Activated CD8-positive, alpha-beta memory T cell treated with anti-CD3 and anti-CD28 coated beads, Interleukin-2, amount 50 U/mL, for 1 hour (primary cell): ENCODE measurements around the gene NCAPH2.
"Not testable (repeated sequence)": the region's sequence is repeated elsewhere in the genome, so short reads cannot be mapped to it uniquely, and the experiment has no call there.

Experiments used
- DNase-seq: peaks from one replicate; pipeline ENCODE4 v3.0.0-alpha.2; 2020; ENCODE audit errors: extremely low read depth

Gene NCAPH2

DNA sequence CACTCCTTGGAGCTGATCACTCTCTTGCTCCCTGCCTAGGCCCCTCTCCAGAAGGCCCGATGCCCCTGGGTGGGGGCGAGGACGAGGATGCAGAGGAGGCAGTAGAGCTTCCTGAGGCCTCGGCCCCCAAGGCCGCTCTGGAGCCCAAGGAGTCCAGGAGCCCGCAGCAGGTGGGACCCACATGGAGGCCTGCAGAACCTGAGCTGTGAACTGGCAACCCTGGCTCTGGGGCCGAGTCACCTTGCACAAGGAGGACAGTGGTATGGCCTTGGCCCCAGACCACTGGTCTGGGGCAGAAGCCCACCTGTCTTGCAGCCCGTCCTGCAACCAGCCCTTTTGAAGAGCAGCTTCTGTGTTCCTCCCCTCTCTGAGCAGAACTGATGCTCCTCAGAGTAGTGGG, 11.1 kb downstream of the NCAPH2 start:
- DNase-seq, result no peak

GRCh38 chr22:50520184-50520583, 12.2 kb downstream of the NCAPH2 start:
- DNase-seq, result not testable (repeated sequence)

DNA sequence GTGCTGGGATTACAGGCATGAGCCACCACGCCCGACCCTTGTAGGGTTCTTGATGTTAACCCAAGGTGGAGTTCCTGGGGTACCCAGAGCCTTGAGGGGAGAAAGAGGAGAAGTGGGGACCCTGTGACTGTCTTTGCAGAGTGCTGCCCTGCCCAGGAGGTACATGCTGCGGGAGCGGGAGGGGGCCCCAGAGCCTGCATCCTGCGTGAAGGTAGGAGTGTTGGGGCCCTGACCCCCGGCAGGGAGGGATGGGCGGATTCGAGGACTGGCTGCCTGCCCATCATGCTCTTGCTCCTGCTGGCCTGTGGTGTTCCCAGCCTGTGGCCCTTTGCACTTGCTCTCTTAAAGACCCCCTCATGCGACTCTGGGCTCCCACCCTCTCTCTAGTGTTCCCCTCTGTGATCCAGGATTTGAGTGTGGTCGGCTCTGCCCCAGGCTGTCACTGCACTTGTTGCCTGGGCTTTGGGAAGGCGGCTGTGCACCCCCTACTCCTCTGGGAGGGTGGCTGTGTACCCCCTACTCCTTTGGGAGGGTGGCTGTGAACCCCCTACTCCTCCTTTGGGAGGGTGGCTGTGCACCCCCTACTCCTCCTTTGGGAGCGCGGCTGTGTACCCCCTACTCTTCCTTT, 12.9 kb downstream of the NCAPH2 start:
- no peak for DNase-seq

- DNase-seq, result no peak
Observed at GRCh38 chr22:50521710-50522109, 13.7 kb downstream of the NCAPH2 start.

GRCh38 chr22:50522208-50522805, 14.3 kb downstream of the NCAPH2 start:
- no peak for DNase-seq

- no peak for DNase-seq
Observed at GRCh38 chr22:50522806-50523438, 14.9 kb downstream of the NCAPH2 start.

GRCh38 chr22:50523458-50523805, 15.4 kb downstream of the NCAPH2 start:
- DNase-seq, result no peak

GRCh38 chr22:50523806-50524675, 16.0 kb downstream of the NCAPH2 start:
- no peak for DNase-seq

DNA sequence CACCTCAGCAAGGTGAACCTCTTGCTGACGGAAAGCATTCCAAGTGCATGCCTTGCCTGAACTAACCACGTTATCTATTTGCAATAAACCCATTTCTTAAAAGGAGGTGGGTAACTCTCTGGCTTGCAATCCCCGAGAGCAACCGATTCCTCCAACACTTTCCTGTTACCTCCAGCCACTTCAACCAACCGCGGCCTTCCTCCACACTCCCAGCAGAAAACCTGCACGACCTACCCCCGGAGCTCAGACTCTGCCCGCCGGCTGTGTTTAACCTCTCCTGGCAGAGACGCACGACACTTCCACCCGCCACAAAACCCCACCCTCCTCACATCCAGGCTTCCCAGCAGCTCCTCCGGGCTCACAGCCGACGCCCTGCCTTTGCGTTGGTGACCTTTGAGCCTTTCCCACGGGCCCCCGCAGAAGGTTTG, 16.7 kb downstream of the NCAPH2 start:
- no peak for DNase-seq

DNA sequence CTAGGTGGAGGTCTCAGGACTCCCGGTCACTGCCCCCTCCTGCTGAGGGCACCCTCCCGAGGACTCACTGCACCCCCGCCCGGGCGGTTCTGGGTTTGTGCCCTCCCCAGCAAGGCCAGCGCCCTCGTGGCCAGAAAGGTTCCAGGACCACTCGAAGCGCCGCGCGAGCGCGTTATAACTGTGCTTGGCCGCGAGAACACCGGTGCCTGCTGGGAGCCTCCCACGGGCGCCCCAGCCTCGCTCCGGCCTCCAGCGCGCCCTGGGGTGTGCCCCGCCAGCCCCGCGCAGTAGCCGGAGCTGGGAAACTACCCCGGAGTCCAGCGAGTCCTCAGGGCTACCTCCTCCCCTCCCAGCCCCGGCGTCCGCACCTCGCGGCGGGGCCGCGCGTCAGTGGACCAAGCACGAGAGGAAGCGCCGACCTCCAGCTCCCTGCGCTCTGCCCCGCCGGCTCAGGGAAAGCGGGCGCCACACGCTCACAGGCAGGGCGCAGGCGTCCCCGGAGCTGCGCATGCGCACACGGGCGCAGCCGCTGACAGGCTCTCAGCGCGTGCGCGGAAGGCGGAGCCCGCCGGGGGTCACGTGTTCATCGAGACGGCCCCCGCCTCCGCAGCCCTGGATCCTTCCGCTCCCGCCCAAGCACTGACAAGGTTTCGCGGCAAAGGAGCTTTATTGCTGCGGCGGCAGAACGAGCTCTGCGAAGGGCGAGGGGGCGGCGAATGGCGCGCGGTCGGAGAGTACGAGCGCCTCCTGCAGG, 17.3 kb downstream of the NCAPH2 start, which contains the start of gene SCO2:
TSS of gene SCO2 (minus strand) at position 495 of the 754 bp plus-strand sequence. CDS start 1,187 bp downstream, outside the sequence.
- DNase-seq, result peak; percentile 93

DNA sequence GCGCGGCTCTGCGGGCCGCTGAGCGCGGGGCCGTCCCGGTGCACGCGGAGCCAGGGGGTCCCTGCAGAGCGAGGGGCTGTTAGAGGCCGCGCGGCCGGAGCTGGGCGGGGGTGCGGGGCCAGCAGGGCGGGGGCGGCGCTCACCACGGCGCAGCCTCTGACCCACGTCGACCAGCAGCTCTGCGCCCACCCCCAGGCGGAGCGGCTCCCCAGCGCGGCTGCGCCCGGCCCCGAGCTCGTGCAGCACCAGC, 17.8 kb downstream of the NCAPH2 start:
- no peak for DNase-seq

DNA sequence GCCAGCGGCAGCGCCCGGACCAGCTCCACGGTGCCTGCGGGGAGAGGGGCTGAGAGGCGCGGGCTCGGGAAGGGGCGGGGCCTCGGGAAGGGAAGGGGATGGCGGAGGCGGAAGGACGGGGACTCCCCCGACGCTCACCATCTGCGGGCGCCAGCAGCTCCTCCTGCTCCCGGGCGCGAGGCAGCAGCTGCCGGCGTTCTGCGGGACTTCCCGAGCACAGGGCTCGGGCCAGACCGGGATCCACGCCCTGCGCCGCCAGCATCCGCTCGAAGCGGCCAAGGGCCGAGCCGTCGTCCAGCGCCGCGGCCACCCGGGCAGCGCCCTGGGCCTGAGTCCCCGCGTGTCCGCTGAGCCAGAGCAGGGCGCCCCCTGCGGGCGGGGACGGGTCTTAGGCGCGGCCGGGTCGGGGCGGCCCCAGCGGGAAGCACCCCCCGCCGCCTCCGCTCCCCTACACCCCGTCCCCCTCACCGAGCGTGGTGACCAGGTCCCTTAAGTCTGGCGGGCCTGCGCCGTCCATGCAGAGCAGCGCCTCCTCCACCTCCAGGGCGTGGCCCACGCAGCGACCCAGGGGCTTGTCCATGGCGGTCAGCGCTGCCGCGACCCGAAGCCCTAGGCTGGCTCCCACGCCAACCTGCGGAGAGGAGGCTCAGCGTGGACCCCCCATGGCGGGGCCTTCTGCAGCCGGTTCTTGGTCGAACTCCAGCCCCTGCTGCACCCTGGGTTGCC, 18.2 kb downstream of the NCAPH2 start:
- DNase-seq, result peak; percentile 59

DNA sequence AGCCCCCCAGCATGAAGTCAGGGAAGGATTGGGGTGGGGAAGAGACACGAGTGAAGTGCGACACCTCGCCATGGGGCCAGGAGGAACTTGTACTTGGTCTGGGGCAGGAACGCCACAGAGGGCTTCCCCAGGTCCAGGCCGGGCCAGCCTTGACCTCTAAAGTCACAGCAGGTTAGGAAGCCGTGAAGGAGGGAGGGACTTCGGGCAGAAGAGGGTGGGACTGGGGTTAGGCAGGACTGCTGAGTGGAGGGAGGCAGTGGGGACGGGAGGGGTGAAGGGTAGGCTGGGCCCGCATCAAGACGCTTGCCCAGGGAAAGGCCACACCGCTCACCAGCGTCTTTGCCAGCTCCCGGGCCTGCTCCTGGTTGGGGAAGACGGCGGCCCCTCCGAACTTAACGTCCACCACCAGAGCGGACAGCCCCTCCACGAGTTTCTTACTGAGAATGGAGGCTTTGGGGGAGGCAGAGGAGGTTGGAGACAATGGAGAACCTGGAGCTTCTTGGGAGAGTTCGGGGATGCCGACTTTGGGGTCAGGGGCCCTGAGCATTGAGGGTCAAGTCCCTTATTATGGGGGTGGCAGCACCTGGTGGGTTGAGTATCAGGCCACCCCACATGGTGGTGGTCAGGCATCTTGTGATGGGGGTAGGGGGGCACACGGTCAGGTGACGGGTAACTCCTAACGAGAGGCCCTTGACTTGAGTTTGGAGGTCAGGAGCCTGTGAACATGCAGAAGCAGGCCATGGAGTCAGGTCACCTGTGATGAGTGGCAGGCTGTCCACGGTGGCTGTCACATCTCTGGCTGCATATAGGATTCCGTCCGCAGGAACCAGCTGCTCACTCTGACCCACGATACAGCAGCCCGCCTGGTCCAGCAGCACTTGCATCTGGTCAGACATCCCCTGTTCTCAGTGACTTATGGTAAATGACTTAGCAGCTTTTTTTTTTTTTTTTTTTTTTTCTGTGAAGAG, 19.1 kb downstream of the NCAPH2 start:
- no peak for DNase-seq

GRCh38 chr22:50527921-50528681, 20.1 kb downstream of the NCAPH2 start:
- DNase-seq, result no peak

DNA sequence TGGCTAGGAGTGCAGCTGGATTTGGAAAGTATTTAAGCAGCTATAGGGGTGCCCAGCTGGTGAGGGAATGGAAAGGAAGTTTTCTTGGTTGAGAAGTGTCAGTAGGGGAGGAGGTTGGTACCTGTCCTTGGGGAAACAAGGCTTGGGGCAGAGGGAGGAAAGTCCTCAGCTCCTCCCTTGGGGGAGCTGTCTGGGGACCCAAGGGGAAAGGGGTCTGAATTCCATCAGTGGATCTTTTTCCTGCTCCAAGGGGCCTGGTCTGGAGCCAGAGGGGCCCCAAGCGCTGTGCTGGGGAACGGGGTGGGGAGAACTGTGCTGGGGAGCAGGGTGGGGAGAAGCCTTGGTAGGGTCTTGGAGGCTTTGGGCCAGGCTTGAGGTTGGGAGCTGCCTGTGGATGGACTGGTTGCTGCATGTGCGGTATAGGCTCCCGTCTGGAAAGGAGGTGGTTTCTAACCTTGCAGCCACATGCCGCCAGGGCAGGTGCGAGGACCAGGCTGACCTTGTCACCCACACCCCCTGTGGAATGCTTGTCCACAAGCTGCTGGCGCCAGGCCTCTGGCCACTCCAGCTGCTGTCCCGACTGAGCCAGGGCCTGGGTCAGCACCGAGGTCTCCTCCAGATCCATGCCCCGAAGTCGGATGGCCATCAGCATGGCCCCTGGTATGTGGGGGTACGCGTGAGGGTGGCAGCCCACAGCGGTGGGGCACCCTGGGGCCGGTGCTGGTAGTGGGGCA, 20.8 kb downstream of the NCAPH2 start:
- DNase-seq, result no peak

GRCh38 chr22:50529416-50529896, 21.4 kb downstream of the NCAPH2 start:
- DNase-seq, result no peak

GRCh38 chr22:50529897-50530579, 22.0 kb downstream of the NCAPH2 start, which contains the start of gene TYMP:
Gene TYMP (minus strand): TSS chr22:50530012. CDS start chr22:50529709, 303 bp downstream.
- DNase-seq, result no peak

DNA sequence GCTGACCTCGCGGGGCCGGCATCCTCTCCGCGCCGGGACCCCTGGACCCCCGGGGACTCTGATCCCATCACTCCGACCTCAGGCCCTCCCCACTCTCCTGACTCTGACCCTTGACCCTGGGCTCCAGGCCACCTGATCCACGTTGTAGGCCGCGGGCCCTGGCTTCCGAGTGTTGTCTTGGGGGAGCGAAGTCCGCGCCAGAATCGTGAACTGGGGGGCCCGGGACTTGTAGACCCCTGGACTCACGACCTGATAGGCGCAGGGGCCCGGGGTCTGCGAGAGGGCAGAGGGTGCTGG, 22.5 kb downstream of the NCAPH2 start:
- DNase-seq, result no peak
